ENCODE results near the gene HMCN1. TPM values are rescaled to one million over a fixed set of nuclear protein-coding genes. Genes with fewer than 3 reads are reported as not detected.

Gene HMCN1
- total and polyA plus RNA-seq, 2 experiments from 2014 or later: 1.6 to 8.7 TPM

DNA sequence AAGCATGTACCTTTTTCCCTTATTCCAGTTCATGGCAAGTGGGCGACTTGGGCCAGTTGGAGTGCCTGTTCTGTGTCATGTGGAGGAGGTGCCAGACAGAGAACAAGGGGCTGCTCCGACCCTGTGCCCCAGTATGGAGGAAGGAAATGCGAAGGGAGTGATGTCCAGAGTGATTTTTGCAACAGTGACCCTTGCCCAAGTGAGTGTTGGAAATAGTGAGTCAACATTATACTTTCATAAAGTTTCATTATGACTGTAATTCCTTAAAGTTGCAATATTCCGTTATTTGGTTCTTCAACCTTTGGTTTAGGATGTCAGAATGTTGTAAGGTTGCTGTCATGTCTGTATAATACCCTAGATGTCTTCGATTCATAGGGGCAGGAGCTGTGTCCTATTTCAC, 410.3 kb downstream of the HMCN1 start:
- Mint-ChIP-seq H3K27ac (no peak overlapping the region), H3K36me3 (ENCODE audit: low read depth) (peaks cover 16% of the 10 kb centered on the region; the same call in 2 of the 3 replicates), H3K4me1 (no peaks in the 10 kb centered on the region), H3K9me3 (peaks cover 10% of the 10 kb centered on the region; the same call in 2 of the 3 replicates), H3K27me3 (ENCODE audit: insufficient read depth, low read depth, poor library complexity) (no peaks in the 10 kb centered on the region), H3K4me3 (no peak overlapping the region)
- H3K79me2 ChIP-seq (replicated peaks; ENCODE audit: insufficient read depth): no peaks in the 10 kb centered on the region
- no peak overlapping the region for H2AFZ ChIP-seq
- no peak overlapping the region for H3K27ac ChIP-seq (ENCODE audit: low read depth)
- no peaks in the 10 kb centered on the region for H3K27me3 ChIP-seq (ENCODE audit: insufficient read depth)
- H3K9me2 ChIP-seq (ENCODE audit: insufficient read depth): peaks cover 4% of the 10 kb centered on the region; the same call in 1 of the 2 replicates
- no peak overlapping the region for H3K4me2 ChIP-seq
- H3K36me3 ChIP-seq (ENCODE audit: insufficient read depth): no peaks in the 10 kb centered on the region
- no peaks in the 10 kb centered on the region for H3K4me1 ChIP-seq (ENCODE audit: insufficient read depth)
- no peaks in the 10 kb centered on the region for H4K20me1 ChIP-seq (replicated peaks; ENCODE audit: insufficient read depth)
- no peaks in the 10 kb centered on the region for H3F3A ChIP-seq (replicated peaks; ENCODE audit: low read depth)
- H3K4me3 ChIP-seq: no peak overlapping the region
- no peak for TF ChIP-seq POLR2AphosphoS5 (IDR thresholded peaks at IDR 0.05; ENCODE audit: low read depth)
- no peak for TF ChIP-seq ZNF331 (CRISPR knock-in tag; IDR thresholded peaks at IDR 0.05; ENCODE audit: low read depth)
- no peak for TF ChIP-seq CREB1 (CRISPR knock-in tag; IDR thresholded peaks at IDR 0.05; ENCODE audit: low read depth)
- no peak for TF ChIP-seq EZH2 (IDR thresholded peaks at IDR 0.05; ENCODE audit: low read depth, unreplicated experiment)
- no peak for TF ChIP-seq JUNB (IDR thresholded peaks at IDR 0.05; ENCODE audit: unreplicated experiment)
- TF ChIP-seq STAT1 (IDR thresholded peaks at IDR 0.05; ENCODE audit: unreplicated experiment): no peak
- TF ChIP-seq, protein P1, sequence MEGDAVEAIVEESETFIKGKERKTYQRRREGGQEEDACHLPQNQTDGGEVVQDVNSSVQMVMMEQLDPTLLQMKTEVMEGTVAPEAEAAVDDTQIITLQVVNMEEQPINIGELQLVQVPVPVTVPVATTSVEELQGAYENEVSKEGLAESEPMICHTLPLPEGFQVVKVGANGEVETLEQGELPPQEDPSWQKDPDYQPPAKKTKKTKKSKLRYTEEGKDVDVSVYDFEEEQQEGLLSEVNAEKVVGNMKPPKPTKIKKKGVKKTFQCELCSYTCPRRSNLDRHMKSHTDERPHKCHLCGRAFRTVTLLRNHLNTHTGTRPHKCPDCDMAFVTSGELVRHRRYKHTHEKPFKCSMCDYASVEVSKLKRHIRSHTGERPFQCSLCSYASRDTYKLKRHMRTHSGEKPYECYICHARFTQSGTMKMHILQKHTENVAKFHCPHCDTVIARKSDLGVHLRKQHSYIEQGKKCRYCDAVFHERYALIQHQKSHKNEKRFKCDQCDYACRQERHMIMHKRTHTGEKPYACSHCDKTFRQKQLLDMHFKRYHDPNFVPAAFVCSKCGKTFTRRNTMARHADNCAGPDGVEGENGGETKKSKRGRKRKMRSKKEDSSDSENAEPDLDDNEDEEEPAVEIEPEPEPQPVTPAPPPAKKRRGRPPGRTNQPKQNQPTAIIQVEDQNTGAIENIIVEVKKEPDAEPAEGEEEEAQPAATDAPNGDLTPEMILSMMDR (conservative IDR thresholded peaks at IDR 0.05; ENCODE audit: low read depth in 2 of 2): no peak
- TF ChIP-seq, protein P2, sequence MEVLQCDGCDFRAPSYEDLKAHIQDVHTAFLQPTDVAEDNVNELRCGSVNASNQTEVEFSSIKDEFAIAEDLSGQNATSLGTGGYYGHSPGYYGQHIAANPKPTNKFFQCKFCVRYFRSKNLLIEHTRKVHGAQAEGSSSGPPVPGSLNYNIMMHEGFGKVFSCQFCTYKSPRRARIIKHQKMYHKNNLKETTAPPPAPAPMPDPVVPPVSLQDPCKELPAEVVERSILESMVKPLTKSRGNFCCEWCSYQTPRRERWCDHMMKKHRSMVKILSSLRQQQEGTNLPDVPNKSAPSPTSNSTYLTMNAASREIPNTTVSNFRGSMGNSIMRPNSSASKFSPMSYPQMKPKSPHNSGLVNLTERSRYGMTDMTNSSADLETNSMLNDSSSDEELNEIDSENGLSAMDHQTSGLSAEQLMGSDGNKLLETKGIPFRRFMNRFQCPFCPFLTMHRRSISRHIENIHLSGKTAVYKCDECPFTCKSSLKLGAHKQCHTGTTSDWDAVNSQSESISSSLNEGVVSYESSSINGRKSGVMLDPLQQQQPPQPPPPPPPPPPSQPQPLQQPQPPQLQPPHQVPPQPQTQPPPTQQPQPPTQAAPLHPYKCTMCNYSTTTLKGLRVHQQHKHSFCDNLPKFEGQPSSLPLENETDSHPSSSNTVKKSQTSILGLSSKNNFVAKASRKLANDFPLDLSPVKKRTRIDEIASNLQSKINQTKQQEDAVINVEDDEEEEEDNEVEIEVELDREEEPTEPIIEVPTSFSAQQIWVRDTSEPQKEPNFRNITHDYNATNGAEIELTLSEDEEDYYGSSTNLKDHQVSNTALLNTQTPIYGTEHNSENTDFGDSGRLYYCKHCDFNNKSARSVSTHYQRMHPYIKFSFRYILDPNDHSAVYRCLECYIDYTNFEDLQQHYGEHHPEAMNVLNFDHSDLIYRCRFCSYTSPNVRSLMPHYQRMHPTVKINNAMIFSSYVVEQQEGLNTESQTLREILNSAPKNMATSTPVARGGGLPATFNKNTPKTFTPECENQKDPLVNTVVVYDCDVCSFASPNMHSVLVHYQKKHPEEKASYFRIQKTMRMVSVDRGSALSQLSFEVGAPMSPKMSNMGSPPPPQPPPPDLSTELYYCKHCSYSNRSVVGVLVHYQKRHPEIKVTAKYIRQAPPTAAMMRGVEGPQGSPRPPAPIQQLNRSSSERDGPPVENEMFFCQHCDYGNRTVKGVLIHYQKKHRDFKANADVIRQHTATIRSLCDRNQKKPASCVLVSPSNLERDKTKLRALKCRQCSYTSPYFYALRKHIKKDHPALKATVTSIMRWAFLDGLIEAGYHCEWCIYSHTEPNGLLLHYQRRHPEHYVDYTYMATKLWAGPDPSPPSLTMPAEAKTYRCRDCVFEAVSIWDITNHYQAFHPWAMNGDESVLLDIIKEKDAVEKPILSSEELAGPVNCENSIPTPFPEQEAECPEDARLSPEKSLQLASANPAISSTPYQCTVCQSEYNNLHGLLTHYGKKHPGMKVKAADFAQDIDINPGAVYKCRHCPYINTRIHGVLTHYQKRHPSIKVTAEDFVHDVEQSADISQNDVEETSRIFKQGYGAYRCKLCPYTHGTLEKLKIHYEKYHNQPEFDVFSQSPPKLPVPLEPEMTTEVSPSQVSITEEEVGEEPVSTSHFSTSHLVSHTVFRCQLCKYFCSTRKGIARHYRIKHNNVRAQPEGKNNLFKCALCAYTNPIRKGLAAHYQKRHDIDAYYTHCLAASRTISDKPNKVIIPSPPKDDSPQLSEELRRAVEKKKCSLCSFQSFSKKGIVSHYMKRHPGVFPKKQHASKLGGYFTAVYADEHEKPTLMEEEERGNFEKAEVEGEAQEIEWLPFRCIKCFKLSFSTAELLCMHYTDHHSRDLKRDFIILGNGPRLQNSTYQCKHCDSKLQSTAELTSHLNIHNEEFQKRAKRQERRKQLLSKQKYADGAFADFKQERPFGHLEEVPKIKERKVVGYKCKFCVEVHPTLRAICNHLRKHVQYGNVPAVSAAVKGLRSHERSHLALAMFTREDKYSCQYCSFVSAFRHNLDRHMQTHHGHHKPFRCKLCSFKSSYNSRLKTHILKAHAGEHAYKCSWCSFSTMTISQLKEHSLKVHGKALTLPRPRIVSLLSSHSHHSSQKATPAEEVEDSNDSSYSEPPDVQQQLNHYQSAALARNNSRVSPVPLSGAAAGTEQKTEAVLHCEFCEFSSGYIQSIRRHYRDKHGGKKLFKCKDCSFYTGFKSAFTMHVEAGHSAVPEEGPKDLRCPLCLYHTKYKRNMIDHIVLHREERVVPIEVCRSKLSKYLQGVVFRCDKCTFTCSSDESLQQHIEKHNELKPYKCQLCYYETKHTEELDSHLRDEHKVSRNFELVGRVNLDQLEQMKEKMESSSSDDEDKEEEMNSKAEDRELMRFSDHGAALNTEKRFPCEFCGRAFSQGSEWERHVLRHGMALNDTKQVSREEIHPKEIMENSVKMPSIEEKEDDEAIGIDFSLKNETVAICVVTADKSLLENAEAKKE (CRISPR knock-in tag; IDR thresholded peaks at IDR 0.05): no peak
- no peak for TF ChIP-seq ZNF114 (CRISPR knock-in tag; IDR thresholded peaks at IDR 0.05)
- TF ChIP-seq, protein P3, sequence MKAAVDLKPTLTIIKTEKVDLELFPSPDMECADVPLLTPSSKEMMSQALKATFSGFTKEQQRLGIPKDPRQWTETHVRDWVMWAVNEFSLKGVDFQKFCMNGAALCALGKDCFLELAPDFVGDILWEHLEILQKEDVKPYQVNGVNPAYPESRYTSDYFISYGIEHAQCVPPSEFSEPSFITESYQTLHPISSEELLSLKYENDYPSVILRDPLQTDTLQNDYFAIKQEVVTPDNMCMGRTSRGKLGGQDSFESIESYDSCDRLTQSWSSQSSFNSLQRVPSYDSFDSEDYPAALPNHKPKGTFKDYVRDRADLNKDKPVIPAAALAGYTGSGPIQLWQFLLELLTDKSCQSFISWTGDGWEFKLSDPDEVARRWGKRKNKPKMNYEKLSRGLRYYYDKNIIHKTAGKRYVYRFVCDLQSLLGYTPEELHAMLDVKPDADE (IDR thresholded peaks at IDR 0.05): no peak
- TF ChIP-seq, protein P4, sequence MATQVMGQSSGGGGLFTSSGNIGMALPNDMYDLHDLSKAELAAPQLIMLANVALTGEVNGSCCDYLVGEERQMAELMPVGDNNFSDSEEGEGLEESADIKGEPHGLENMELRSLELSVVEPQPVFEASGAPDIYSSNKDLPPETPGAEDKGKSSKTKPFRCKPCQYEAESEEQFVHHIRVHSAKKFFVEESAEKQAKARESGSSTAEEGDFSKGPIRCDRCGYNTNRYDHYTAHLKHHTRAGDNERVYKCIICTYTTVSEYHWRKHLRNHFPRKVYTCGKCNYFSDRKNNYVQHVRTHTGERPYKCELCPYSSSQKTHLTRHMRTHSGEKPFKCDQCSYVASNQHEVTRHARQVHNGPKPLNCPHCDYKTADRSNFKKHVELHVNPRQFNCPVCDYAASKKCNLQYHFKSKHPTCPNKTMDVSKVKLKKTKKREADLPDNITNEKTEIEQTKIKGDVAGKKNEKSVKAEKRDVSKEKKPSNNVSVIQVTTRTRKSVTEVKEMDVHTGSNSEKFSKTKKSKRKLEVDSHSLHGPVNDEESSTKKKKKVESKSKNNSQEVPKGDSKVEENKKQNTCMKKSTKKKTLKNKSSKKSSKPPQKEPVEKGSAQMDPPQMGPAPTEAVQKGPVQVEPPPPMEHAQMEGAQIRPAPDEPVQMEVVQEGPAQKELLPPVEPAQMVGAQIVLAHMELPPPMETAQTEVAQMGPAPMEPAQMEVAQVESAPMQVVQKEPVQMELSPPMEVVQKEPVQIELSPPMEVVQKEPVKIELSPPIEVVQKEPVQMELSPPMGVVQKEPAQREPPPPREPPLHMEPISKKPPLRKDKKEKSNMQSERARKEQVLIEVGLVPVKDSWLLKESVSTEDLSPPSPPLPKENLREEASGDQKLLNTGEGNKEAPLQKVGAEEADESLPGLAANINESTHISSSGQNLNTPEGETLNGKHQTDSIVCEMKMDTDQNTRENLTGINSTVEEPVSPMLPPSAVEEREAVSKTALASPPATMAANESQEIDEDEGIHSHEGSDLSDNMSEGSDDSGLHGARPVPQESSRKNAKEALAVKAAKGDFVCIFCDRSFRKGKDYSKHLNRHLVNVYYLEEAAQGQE (IDR thresholded peaks at IDR 0.05; ENCODE audit: unreplicated experiment): no peak
- no peak for TF ChIP-seq EZH2phosphoT487 (IDR thresholded peaks at IDR 0.05; ENCODE audit: unreplicated experiment)
- no peak for TF ChIP-seq NANOG (IDR thresholded peaks at IDR 0.05; ENCODE audit: borderline replicate concordance)
- no peak for ATAC-seq
- no peak for DNase-seq (ENCODE audit: low spot score)
